Adrenal gland (tissue), 12 donors: ENCODE measurements around the gene PACS1. TPM values are rescaled to one million over a fixed set of nuclear protein-coding genes. Genes with fewer than 3 reads are reported as not detected.

Experiments used
- DNase-seq, 7 donors: peaks; one replicate each; pipeline ENCODE4 v3.0.0-alpha.2; 2019 to 2020
- H3K27ac ChIP-seq, 5 donors: fragments of 200-600 bp; sonication (generic) in 4 of 5; 1 replicate in 3 of 5; 2 replicates in 2 of 5; pipeline versions ENCODE4 v1.5.1 to v1.8.0; 2016 to 2020; ENCODE audit warnings: mild to moderate bottlenecking in 1 of 5
- H3K27me3 ChIP-seq: fragments of 200-600 bp; 2 replicates; pipeline ENCODE4 v1.8.0; 2021
- H3K36me3 ChIP-seq, 2 donors: fragments of 200-600 bp; replicated peaks in 1 of 2; 1 replicate in 1 of 2; 2 replicates in 1 of 2; pipeline versions ENCODE4 v1.5.1 to v1.8.0; 2018 to 2022
- H3K4me1 ChIP-seq, 2 donors: fragments of 200-600 bp; replicated peaks in 1 of 2; 1 replicate in 1 of 2; 2 replicates in 1 of 2; pipeline versions ENCODE4 v1.5.1 to v1.8.0; 2018 to 2021
- H3K4me3 ChIP-seq, 4 donors: fragments of 200-600 bp; sonication (generic) in 3 of 4; one replicate each; pipeline ENCODE4 v1.5.1; 2016 to 2018
- H3K9me3 ChIP-seq, 3 donors: fragments of 200-600 bp; sonication (generic) in 1 of 3; replicated peaks in 1 of 3; 1 replicate in 2 of 3; 2 replicates in 1 of 3; pipeline versions ENCODE4 v1.5.1 to v1.8.0; 2016 to 2021
- CTCF ChIP-seq, 6 experiments: fragments of 450-650 bp in 4 of 6; fragments of 200-600 bp in 2 of 6; sonication (generic) in 1 of 6; IDR thresholded peaks; 1 replicate in 5 of 6; 2 replicates in 1 of 6; pipeline versions ENCODE4 v1.5.1 to v1.8.0; 2016 to 2021; ENCODE audit warnings: antibody characterized with exemption in 6 of 6, mild to moderate bottlenecking in 2 of 6, moderate library complexity in 1 of 6
- POLR2A ChIP-seq, 2 donors: fragments of 450-650 bp; IDR thresholded peaks; one replicate each; pipeline ENCODE4 v1.6.1; 2017; ENCODE audit warnings: antibody characterized with exemption in 2 of 2, mild to moderate bottlenecking in 2 of 2, moderate library complexity in 1 of 2
- WGBS, 4 donors: extraction: QIAGEN DNeasy Blood & Tissue Kit in 2 of 4; methylation state at CpG; one replicate each; pipeline versions ENCODE4 v1.1.5 to v1.1.7; 2013 to 2017; 5-methylcytosine and 5-hydroxymethylcytosine counted together
- intact Hi-C, 2 donors: fragments of 100-400 bp; cut with DNase I; formaldehyde crosslinking; loops; one replicate each; pipeline versions ENCODE4 v1.14.1 to v1.15.0; 2022 to 2023
- polyA plus RNA-seq, 3 donors: library from polyadenylated mRNA; stranded (reverse); fragments of 200-250 nt in 2 of 3; fragments of 350-450 nt in 1 of 3; fragmentation: Illumina TruSeq in 1 of 3; extraction: RNeasy Lipid Tissue Mini Kit (QIAGEN cat#74804) in 1 of 3; gene quantifications; one replicate each; pipeline ENCODE4 v1.2.3, GENCODE V29; 2013 to 2014
- total RNA-seq, 9 donors: library from RNA; depleted of rRNA in 4 of 9; stranded (reverse); fragments of >200 nt in 4 of 9; fragments of 120-200 nt in 1 of 9; fragmentation: NEBNext Ultra II Directional in 1 of 9; extraction: Animal tissue kit (Norgen Biotek cat#: 25700) in 1 of 9; gene quantifications; one replicate each; pipeline versions ENCODE4 v1.1.0 to v1.2.4, GENCODE V29; 2013 to 2023
- donor health status: healthy with polysubstance abuse.
- donor health status: Bipolar disorder and iron deficiency.
- donor health status: DM: yes; HTN: yes; CAD: no.
- donor health status: DM: no; HTN: no; CAD: no.
- donor health status: DM: no; HTN: no; CAD: no.
- donor health status: DM: yes; HTN: yes; CAD: no.

Gene PACS1
- total and polyA plus RNA-seq, 12 donors: 21.1 to 60.5 (median 38.2) TPM

GRCh38 chr11:66154109-66154508, 84.0 kb downstream of the PACS1 start:
- TF ChIP-seq CTCF (IDR thresholded peaks at IDR 0.05): no peak
- no peak for TF ChIP-seq POLR2A (IDR thresholded peaks at IDR 0.05)
- H3K36me3 ChIP-seq: no peaks in the 10 kb centered on the region
- intact Hi-C loops: no loop called here
- H3K9me3 ChIP-seq: no peaks in the 10 kb centered on the region
- no peak overlapping the region for H3K27ac ChIP-seq
- H3K4me3 ChIP-seq: no peak overlapping the region
- H3K27me3 ChIP-seq: no peaks in the 10 kb centered on the region
- peaks cover 0 to 6% of the 10 kb centered on the region in 2 donors for H3K4me1 ChIP-seq
- WGBS, 4 donors: 92 to 100% (median 97%) methylated on average over 2 of the region's 2 CpGs
- no peak for DNase-seq

GRCh38 chr11:66155387-66156073, 85.5 kb downstream of the PACS1 start:
- Histone ChIP-seq H3K4me3 (no peak overlapping the region), H3K9me3 (no peaks in the 10 kb centered on the region), H3K27me3 (no peaks in the 10 kb centered on the region), H3K4me1 (peaks cover 0 to 2% of the 10 kb centered on the region in 2 donors), H3K36me3 (no peaks in the 10 kb centered on the region), H3K27ac (no peak overlapping the region)
- 93 to 97% (median 94%) methylated on average over 7 of the region's 7 CpGs for WGBS, 4 donors
- TF ChIP-seq CTCF (IDR thresholded peaks at IDR 0.05) (no peak), POLR2A (IDR thresholded peaks at IDR 0.05) (no peak)
- intact Hi-C loops: no loop called here
- DNase-seq: no peak

- H3K27me3 ChIP-seq: no peaks in the 10 kb centered on the region
- no peak for DNase-seq
- intact Hi-C loops: no loop called here
- TF ChIP-seq CTCF (IDR thresholded peaks at IDR 0.05): no peak
- TF ChIP-seq POLR2A (IDR thresholded peaks at IDR 0.05): no peak
- no peak overlapping the region for H3K4me3 ChIP-seq
- H3K4me1 ChIP-seq: no peaks in the 10 kb centered on the region
- H3K36me3 ChIP-seq: no peaks in the 10 kb centered on the region
- no peaks in the 10 kb centered on the region for H3K9me3 ChIP-seq
- H3K27ac ChIP-seq: no peak overlapping the region
Observed at GRCh38 chr11:66157182-66157864, 87.3 kb downstream of the PACS1 start.

GRCh38 chr11:66158156-66158555, 88.1 kb downstream of the PACS1 start:
- WGBS, 4 donors: 90 to 100% (median 97%) methylated on average over 5 of the region's 5 CpGs
- intact Hi-C loops: no loop called here
- Histone ChIP-seq H3K36me3 (no peaks in the 10 kb centered on the region), H3K9me3 (no peaks in the 10 kb centered on the region), H3K4me1 (no peaks in the 10 kb centered on the region), H3K27me3 (no peaks in the 10 kb centered on the region), H3K4me3 (no peak overlapping the region), H3K27ac (no peak overlapping the region)
- no peak for DNase-seq
- TF ChIP-seq CTCF (IDR thresholded peaks at IDR 0.05): no peak
- no peak for TF ChIP-seq POLR2A (IDR thresholded peaks at IDR 0.05)
